Measurements from ENCODE around the gene SCARB1. TPM values are rescaled to one million over a fixed set of nuclear protein-coding genes. Genes with fewer than 3 reads are reported as not detected.

SCARB1 gene
- total RNA-seq, 1 donor = 9.4 TPM

DNA sequence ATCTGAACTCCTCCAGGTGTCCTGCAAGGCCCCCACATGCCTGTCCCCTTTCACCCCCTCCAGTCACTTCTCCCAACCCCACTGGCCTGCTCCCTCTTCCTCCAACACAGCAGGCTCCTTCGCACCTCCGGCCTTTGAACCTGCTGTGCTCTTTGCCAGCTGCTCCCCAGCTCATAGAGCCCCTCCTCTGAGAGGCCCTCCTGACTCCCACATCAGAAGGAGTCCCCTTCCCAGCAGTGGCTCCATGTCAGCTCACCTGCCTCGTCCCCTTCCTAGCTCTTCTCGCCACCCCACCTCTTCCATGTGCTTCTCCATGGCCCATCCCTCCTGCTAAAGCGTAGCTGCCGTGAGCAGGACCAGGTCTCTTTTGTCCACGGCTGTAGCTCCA lies 22.1 kb downstream of the SCARB1 start:
- Histone ChIP-seq H3K4me2 (ENCODE audit: insufficient read depth, low read length) (no peak overlapping the region), H4K20me1 (ENCODE audit: insufficient read depth, low read length) (no peaks in the 10 kb centered on the region), H3K4me3 (ENCODE audit: insufficient read depth, low read length) (no peak overlapping the region), H3K9me3 (ENCODE audit: low read depth, low read length) (no peaks in the 10 kb centered on the region), H2AFZ (ENCODE audit: low read length) (no peak overlapping the region), H3K27me3 (ENCODE audit: insufficient read depth, low read length) (no peaks in the 10 kb centered on the region), H3K79me2 (ENCODE audit: insufficient read depth, low read length) (no peaks in the 10 kb centered on the region), H3K27ac (ENCODE audit: low read depth, low read length) (no peak overlapping the region), H3K36me3 (ENCODE audit: insufficient read depth, low read length) (no peaks in the 10 kb centered on the region), H3K4me1 (ENCODE audit: insufficient read depth, low read length) (peaks cover 5% of the 10 kb centered on the region)
- TF ChIP-seq CTCF (IDR thresholded peaks at IDR 0.05; ENCODE audit: extremely low read depth, low read depth, low read length) = no peak
- peak; percentile 73 for DNase-seq (ENCODE audit: insufficient read length, low spot score, missing footprints)

DNA sequence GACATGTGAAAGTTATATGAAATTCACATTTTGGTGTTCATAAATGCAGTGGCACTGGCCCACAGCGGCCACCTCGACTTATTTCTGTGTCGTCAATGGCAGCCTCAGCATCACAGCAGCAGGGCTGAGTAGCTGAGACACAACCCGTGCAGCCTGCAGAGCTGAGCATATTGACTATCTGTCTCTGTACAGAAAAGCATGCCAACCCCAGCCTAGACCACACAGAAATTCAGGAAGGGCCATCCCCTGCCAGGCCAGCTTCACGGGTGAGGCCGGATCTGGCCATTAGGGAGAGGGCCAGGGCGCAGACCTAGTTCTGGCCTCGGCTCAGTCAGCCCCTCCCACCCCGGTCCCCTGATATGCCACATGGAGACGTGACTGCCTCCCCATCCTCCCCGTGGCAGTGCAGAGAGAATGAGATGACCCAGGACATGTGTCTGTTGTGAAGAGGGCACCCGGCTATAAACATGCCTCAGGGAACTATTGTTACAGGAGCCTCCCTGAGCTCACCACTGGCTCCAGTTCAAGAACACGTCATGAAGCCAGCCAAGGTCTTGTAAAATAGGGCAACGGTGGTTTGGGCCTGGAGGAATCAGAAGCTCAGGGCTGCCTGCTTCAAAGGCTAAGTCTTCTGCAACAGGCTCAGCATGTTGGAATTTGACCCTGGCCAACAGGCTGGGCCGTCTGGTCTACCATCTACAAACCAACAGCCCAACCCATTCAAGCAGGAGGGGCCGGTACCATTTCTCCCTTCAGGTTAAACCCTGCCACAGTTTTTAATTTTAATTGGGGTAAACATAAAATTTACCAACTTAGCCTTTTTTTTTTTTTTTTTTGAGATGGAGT lies 25.5 kb downstream of the SCARB1 start:
- H2AFZ ChIP-seq (ENCODE audit: low read length) = peak overlapping the region; percentile 58
- H3K27me3 ChIP-seq (ENCODE audit: insufficient read depth, low read length) = no peaks in the 10 kb centered on the region
- peak overlapping the region; percentile 2 for H3K27ac ChIP-seq (ENCODE audit: low read depth, low read length)
- peaks cover 5% of the 10 kb centered on the region for H3K4me1 ChIP-seq (ENCODE audit: insufficient read depth, low read length)
- no peak overlapping the region for H3K4me3 ChIP-seq (ENCODE audit: insufficient read depth, low read length)
- no peaks in the 10 kb centered on the region for H3K9me3 ChIP-seq (ENCODE audit: low read depth, low read length)
- H3K36me3 ChIP-seq (ENCODE audit: insufficient read depth, low read length) = no peaks in the 10 kb centered on the region
- DNase-seq (ENCODE audit: insufficient read length, low spot score, missing footprints) = peak; percentile 97
- no peak for TF ChIP-seq CTCF (IDR thresholded peaks at IDR 0.05; ENCODE audit: extremely low read depth, low read depth, low read length)
- H4K20me1 ChIP-seq (ENCODE audit: insufficient read depth, low read length) = no peaks in the 10 kb centered on the region
- peak overlapping the region; percentile 0 for H3K4me2 ChIP-seq (ENCODE audit: insufficient read depth, low read length)
- H3K79me2 ChIP-seq (ENCODE audit: insufficient read depth, low read length) = no peaks in the 10 kb centered on the region

GRCh38 chr12:124837249-124837897 lies 26.3 kb downstream of the SCARB1 start:
- no peak for TF ChIP-seq CTCF (IDR thresholded peaks at IDR 0.05; ENCODE audit: extremely low read depth, low read depth, low read length)
- Histone ChIP-seq H4K20me1 (ENCODE audit: insufficient read depth, low read length) (no peaks in the 10 kb centered on the region), H3K27ac (ENCODE audit: low read depth, low read length) (no peak overlapping the region)

GRCh38 chr12:124836759-124837158 lies 26.9 kb downstream of the SCARB1 start:
- Histone ChIP-seq H3K9me3 (ENCODE audit: low read depth, low read length) (no peaks in the 10 kb centered on the region), H3K4me2 (ENCODE audit: insufficient read depth, low read length) (no peak overlapping the region), H3K4me1 (ENCODE audit: insufficient read depth, low read length) (peaks cover 5% of the 10 kb centered on the region), H2AFZ (ENCODE audit: low read length) (no peak overlapping the region), H4K20me1 (ENCODE audit: insufficient read depth, low read length) (no peaks in the 10 kb centered on the region), H3K79me2 (ENCODE audit: insufficient read depth, low read length) (no peaks in the 10 kb centered on the region), H3K4me3 (ENCODE audit: insufficient read depth, low read length) (no peak overlapping the region), H3K36me3 (ENCODE audit: insufficient read depth, low read length) (no peaks in the 10 kb centered on the region), H3K27me3 (ENCODE audit: insufficient read depth, low read length) (no peaks in the 10 kb centered on the region), H3K27ac (ENCODE audit: low read depth, low read length) (no peak overlapping the region)
- DNase-seq (ENCODE audit: insufficient read length, low spot score, missing footprints) = no peak
- no peak for TF ChIP-seq CTCF (IDR thresholded peaks at IDR 0.05; ENCODE audit: extremely low read depth, low read depth, low read length)

More at GRCh38 chr12:124837249-124837897, 26.3 kb downstream of the SCARB1 start:
- no peak for DNase-seq (ENCODE audit: insufficient read length, low spot score, missing footprints)
- no peak overlapping the region for H3K4me2 ChIP-seq (ENCODE audit: insufficient read depth, low read length)
- no peaks in the 10 kb centered on the region for H3K9me3 ChIP-seq (ENCODE audit: low read depth, low read length)
- H3K4me3 ChIP-seq (ENCODE audit: insufficient read depth, low read length) = no peak overlapping the region
- no peak overlapping the region for H2AFZ ChIP-seq (ENCODE audit: low read length)
- peaks cover 5% of the 10 kb centered on the region for H3K4me1 ChIP-seq (ENCODE audit: insufficient read depth, low read length)
- H3K79me2 ChIP-seq (ENCODE audit: insufficient read depth, low read length) = no peaks in the 10 kb centered on the region
- H3K27me3 ChIP-seq (ENCODE audit: insufficient read depth, low read length) = no peaks in the 10 kb centered on the region
- H3K36me3 ChIP-seq (ENCODE audit: insufficient read depth, low read length) = no peaks in the 10 kb centered on the region

All from osteoblast (primary cell).